Adrenal gland (tissue), 5 donors: ENCODE measurements around the gene NFRKB.

ENCODE experiments used
- CTCF ChIP-seq, 6 experiments: fragments of 450-650 bp in 4 of 6; fragments of 200-600 bp in 2 of 6; sonication (generic) in 1 of 6; IDR thresholded peaks; 1 replicate in 5 of 6; 2 replicates in 1 of 6; pipeline versions ENCODE4 v1.5.1 to v1.8.0; 2016 to 2021; ENCODE audit warnings: antibody characterized with exemption in 6 of 6, mild to moderate bottlenecking in 2 of 6, moderate library complexity in 1 of 6
- POLR2A ChIP-seq, 2 donors: fragments of 450-650 bp; IDR thresholded peaks; one replicate each; pipeline ENCODE4 v1.6.1; 2017; ENCODE audit warnings: antibody characterized with exemption in 2 of 2, mild to moderate bottlenecking in 2 of 2, moderate library complexity in 1 of 2
- donor health status: DM: no; HTN: no; CAD: no.

- TF ChIP-seq CTCF (IDR thresholded peaks at IDR 0.05) = no peak
- TF ChIP-seq POLR2A (IDR thresholded peaks at IDR 0.05) = no peak
Measured at GRCh38 chr11:129884581-129884980, 10.8 kb downstream of the NFRKB start.
